ENCODE results near the gene MMEL1.

DNA sequence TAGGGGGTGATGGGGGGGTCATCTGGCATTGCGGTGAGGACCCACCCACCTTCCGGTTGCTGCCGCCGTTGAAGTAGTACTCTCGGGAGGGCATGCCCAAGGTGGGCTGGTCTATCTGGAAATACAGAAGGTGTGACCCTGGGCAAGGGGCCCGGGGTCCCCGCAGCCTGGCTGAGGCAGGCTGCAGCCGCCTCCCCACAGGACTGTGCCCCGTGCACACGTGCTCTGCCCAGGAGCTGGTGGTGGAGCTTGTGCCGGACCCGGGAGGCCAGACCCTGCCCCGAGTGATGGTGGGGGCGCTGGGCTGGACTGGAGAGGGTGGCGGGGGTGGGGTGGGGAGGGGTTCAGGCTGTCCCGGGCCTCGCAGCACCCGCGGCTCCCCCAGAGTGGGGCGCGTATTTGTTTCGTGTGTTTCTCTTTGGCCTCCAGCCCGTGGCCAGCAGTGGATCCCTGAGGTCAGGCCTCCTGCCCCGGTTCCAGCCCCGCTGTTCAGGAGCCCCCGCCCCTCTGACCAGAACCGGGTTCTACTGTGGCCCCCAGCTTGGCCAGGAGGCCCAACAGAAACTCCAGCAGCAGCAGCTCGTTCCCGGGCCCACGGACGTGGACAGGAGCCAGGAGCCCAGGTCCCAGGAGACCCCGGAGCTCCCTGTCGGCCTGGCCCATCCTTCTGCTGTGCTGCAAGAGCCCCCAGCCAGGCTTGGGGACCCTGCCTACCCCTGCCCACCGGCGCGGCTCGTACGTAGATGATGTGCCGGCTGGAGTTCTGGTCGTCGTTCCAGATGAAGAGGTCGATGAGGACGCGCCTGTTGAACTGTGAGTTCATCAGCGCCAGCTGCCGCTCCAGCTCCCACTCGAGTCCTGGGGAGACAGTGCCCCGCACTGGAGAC lies 27.1 kb downstream of the MMEL1 start:
- no peak for TF ChIP-seq CTCF (IDR thresholded peaks at IDR 0.05; ENCODE audit: low read length)
- no peak for TF ChIP-seq EZH2phosphoT487 (IDR thresholded peaks at IDR 0.05; ENCODE audit: low read length)
- TF ChIP-seq EZH2 (optimal IDR thresholded peaks at IDR 0.05; ENCODE audit: low read depth, low read length): no peak
